ENCODE data around the gene KLF6.

DNA sequence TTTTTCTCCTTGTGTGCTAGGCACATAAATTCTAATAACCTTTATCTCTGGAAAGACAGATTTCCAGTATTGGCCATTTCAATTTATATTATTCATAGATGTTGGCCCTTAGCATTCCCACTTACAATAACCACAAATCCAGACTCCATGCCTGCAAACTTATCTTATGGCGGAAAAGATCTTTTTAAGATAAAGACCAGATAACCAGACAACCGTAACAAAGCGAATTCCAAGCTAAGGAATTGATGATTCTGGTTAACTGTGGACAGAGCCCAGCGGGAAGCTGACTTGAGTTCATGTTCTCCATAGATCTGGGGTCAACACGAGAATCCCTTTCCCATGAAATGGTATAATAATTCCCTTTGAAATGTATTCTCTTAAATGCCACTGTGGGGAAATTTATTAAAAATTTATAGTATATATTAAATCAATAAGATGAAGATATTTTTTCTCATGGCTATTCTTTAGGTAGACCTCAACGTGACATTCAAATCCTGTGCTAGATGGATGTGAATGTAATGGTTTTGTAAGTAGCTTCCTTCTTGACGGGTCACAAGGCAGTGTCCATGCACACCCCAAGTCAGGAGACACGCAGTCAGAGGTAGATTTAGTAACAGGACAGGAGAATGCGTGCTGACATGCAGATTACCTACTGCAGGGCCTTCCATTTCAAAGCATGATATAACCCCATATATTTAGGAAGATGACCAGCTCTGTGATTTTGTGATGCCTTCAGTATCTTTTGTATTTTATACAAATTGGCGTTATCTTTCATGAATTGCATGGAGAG lies 37.7 kb upstream of the KLF6 start:
- TF ChIP-seq, protein P1, sequence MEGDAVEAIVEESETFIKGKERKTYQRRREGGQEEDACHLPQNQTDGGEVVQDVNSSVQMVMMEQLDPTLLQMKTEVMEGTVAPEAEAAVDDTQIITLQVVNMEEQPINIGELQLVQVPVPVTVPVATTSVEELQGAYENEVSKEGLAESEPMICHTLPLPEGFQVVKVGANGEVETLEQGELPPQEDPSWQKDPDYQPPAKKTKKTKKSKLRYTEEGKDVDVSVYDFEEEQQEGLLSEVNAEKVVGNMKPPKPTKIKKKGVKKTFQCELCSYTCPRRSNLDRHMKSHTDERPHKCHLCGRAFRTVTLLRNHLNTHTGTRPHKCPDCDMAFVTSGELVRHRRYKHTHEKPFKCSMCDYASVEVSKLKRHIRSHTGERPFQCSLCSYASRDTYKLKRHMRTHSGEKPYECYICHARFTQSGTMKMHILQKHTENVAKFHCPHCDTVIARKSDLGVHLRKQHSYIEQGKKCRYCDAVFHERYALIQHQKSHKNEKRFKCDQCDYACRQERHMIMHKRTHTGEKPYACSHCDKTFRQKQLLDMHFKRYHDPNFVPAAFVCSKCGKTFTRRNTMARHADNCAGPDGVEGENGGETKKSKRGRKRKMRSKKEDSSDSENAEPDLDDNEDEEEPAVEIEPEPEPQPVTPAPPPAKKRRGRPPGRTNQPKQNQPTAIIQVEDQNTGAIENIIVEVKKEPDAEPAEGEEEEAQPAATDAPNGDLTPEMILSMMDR (IDR thresholded peaks at IDR 0.05; ENCODE audit: low read depth, low read length, poor library complexity, severe bottlenecking): no peak
- no peak for TF ChIP-seq EZH2phosphoT487 (IDR thresholded peaks at IDR 0.05; ENCODE audit: borderline replicate concordance, low read length)

Data from DOHH2 (cell line).